ENCODE results near the gene DNAL1. TPM values are rescaled to one million over a fixed set of nuclear protein-coding genes. Genes with fewer than 3 reads are reported as not detected.

DNAL1 gene
- total RNA-seq, 4 donors from 2014 or later, result 16.7 to 47.8 (median 23.9) TPM

GRCh38 chr14:73718418-73719251 lies 73.8 kb downstream of the DNAL1 start:
- TF ChIP-seq CTCF (IDR thresholded peaks at IDR 0.05), result no peak
- TF ChIP-seq POLR2A (IDR thresholded peaks at IDR 0.05), result no peak
- H3K4me1 ChIP-seq, result peaks cover 0 to 5% of the 10 kb centered on the region in 2 donors
- H3K9me3 ChIP-seq, result no peaks in the 10 kb centered on the region
- no peaks in the 10 kb centered on the region for H3K27me3 ChIP-seq
- no peak overlapping the region for H3K4me3 ChIP-seq (replicated peaks in 1 of 3)
- H3K27ac ChIP-seq, result peak overlapping the region in 1 of 3 donors; percentile 43
- DNase-seq, result no peak
- intact Hi-C loops (cut with DNase I), result no loop called here
- peaks cover 35 to 47% of the 10 kb centered on the region in 2 donors for H3K36me3 ChIP-seq
- WGBS, 2 donors, result 76 to 81% methylated on average over 53 to 54 of the region's 55 CpGs

- Histone ChIP-seq H3K36me3 (peaks cover 38 to 47% of the 10 kb centered on the region in 2 donors), H3K9me3 (no peaks in the 10 kb centered on the region), H3K4me1 (peaks cover 0 to 5% of the 10 kb centered on the region in 2 donors), H3K4me3 (replicated peaks in 1 of 3) (no peak overlapping the region), H3K27ac (no peak overlapping the region), H3K27me3 (no peaks in the 10 kb centered on the region)
- TF ChIP-seq CTCF (IDR thresholded peaks at IDR 0.05) (no peak), POLR2A (IDR thresholded peaks at IDR 0.05) (no peak)
- 93 to 96% methylated on average over 13 of the region's 13 CpGs for WGBS, 2 donors
- no peak for DNase-seq
- intact Hi-C loops (cut with DNase I), result no loop called here
These were observed 74.6 kb downstream of the DNAL1 start for GRCh38 chr14:73719361-73719760.

GRCh38 chr14:73719791-73720190 lies 75.0 kb downstream of the DNAL1 start:
- intact Hi-C loops (cut with DNase I), result no loop called here
- WGBS, 2 donors, result 84 to 94% methylated on average over 8 of the region's 8 CpGs
- no peaks in the 10 kb centered on the region for H3K9me3 ChIP-seq
- TF ChIP-seq CTCF (IDR thresholded peaks at IDR 0.05) (no peak), POLR2A (IDR thresholded peaks at IDR 0.05) (no peak)
- no peak overlapping the region for H3K27ac ChIP-seq
- H3K4me1 ChIP-seq, result peaks cover 0 to 5% of the 10 kb centered on the region in 2 donors
- no peak overlapping the region for H3K4me3 ChIP-seq (replicated peaks in 1 of 3)
- H3K36me3 ChIP-seq, result peaks cover 40 to 48% of the 10 kb centered on the region in 2 donors
- no peak for DNase-seq
- no peaks in the 10 kb centered on the region for H3K27me3 ChIP-seq

- peaks cover 0 to 13% of the 10 kb centered on the region in 2 donors for H3K4me1 ChIP-seq
- H3K4me3 ChIP-seq (replicated peaks in 1 of 3), result no peak overlapping the region
- no peaks in the 10 kb centered on the region for H3K9me3 ChIP-seq
- no peak for TF ChIP-seq CTCF (IDR thresholded peaks at IDR 0.05)
- TF ChIP-seq POLR2A (IDR thresholded peaks at IDR 0.05), result no peak
- H3K27me3 ChIP-seq, result no peaks in the 10 kb centered on the region
- no peak for DNase-seq
- peaks cover 49 to 57% of the 10 kb centered on the region in 2 donors for H3K36me3 ChIP-seq
- intact Hi-C loops (cut with DNase I), result no loop called here
- H3K27ac ChIP-seq, result no peak overlapping the region
These were observed 75.8 kb downstream of the DNAL1 start for GRCh38 chr14:73720636-73721035.

- intact Hi-C loops (cut with DNase I), result no loop called here
- Histone ChIP-seq H3K9me3 (no peaks in the 10 kb centered on the region), H3K27me3 (no peaks in the 10 kb centered on the region), H3K27ac (no peak overlapping the region), H3K4me3 (replicated peaks in 1 of 3) (no peak overlapping the region), H3K4me1 (peaks cover 0 to 17% of the 10 kb centered on the region in 2 donors), H3K36me3 (peaks cover 55 to 63% of the 10 kb centered on the region in 2 donors)
- TF ChIP-seq POLR2A (IDR thresholded peaks at IDR 0.05) (no peak), CTCF (IDR thresholded peaks at IDR 0.05) (no peak)
- WGBS, 2 donors, result 90 to 94% methylated on average over 12 of the region's 12 CpGs
- DNase-seq, result no peak
These were observed 76.5 kb downstream of the DNAL1 start for GRCh38 chr14:73721101-73721821.
